ENCODE data around the gene WDR86. TPM values are rescaled to one million over a fixed set of nuclear protein-coding genes. Genes with fewer than 3 reads are reported as not detected.
A peak's percentile ranks its signal among the peaks of the same experiment; 100 is the strongest.

WDR86 gene
- total RNA-seq, 1 donor from 2014 or later: 70.5 TPM

GRCh38 chr7:151347200-151347599 lies 62.6 kb downstream of the WDR86 start:
- Mint-ChIP-seq H3K27ac (ENCODE audit: unreplicated experiment) (no peak overlapping the region), H3K4me1 (ENCODE audit: low read depth, unreplicated experiment) (peaks cover 5% of the 10 kb centered on the region), H3K4me3 (ENCODE audit: unreplicated experiment) (no peak overlapping the region), H3K9me3 (ENCODE audit: unreplicated experiment) (no peaks in the 10 kb centered on the region), H3K36me3 (ENCODE audit: unreplicated experiment) (no peaks in the 10 kb centered on the region), H3K27me3 (ENCODE audit: unreplicated experiment) (peaks cover 3% of the 10 kb centered on the region)
- no peak for DNase-seq
- no peak for TF ChIP-seq CTCF (IDR thresholded peaks at IDR 0.05; ENCODE audit: partially characterized antibody, unreplicated experiment)

GRCh38 chr7:151346470-151346769 lies 63.4 kb downstream of the WDR86 start:
- no peaks in the 10 kb centered on the region for H3K9me3 Mint-ChIP-seq (ENCODE audit: unreplicated experiment)

GRCh38 chr7:151345576-151346469 lies 64.0 kb downstream of the WDR86 start:
- no peak overlapping the region for H3K27ac Mint-ChIP-seq (ENCODE audit: unreplicated experiment)
- H3K36me3 Mint-ChIP-seq (ENCODE audit: unreplicated experiment): no peaks in the 10 kb centered on the region
- no peaks in the 10 kb centered on the region for H3K9me3 Mint-ChIP-seq (ENCODE audit: unreplicated experiment)
- H3K4me1 Mint-ChIP-seq (ENCODE audit: low read depth, unreplicated experiment): peaks cover 5% of the 10 kb centered on the region
- peaks cover 3% of the 10 kb centered on the region for H3K27me3 Mint-ChIP-seq (ENCODE audit: unreplicated experiment)
- H3K4me3 Mint-ChIP-seq (ENCODE audit: unreplicated experiment): no peak overlapping the region
- no peak for TF ChIP-seq CTCF (IDR thresholded peaks at IDR 0.05; ENCODE audit: partially characterized antibody, unreplicated experiment)
- DNase-seq: no peak

More at GRCh38 chr7:151346470-151346769, 63.4 kb downstream of the WDR86 start:
- no peak for DNase-seq
- TF ChIP-seq CTCF (IDR thresholded peaks at IDR 0.05; ENCODE audit: partially characterized antibody, unreplicated experiment): no peak
- Mint-ChIP-seq H3K36me3 (ENCODE audit: unreplicated experiment) (no peaks in the 10 kb centered on the region), H3K27me3 (ENCODE audit: unreplicated experiment) (peaks cover 3% of the 10 kb centered on the region), H3K4me1 (ENCODE audit: low read depth, unreplicated experiment) (peaks cover 5% of the 10 kb centered on the region), H3K27ac (ENCODE audit: unreplicated experiment) (no peak overlapping the region), H3K4me3 (ENCODE audit: unreplicated experiment) (no peak overlapping the region)

- TF ChIP-seq CTCF (IDR thresholded peaks at IDR 0.05; ENCODE audit: partially characterized antibody, unreplicated experiment): no peak
- Mint-ChIP-seq H3K4me1 (ENCODE audit: low read depth, unreplicated experiment) (no peaks in the 10 kb centered on the region), H3K27ac (ENCODE audit: unreplicated experiment) (no peak overlapping the region), H3K9me3 (ENCODE audit: unreplicated experiment) (peaks cover 1% of the 10 kb centered on the region), H3K36me3 (ENCODE audit: unreplicated experiment) (no peaks in the 10 kb centered on the region), H3K27me3 (ENCODE audit: unreplicated experiment) (no peaks in the 10 kb centered on the region), H3K4me3 (ENCODE audit: unreplicated experiment) (no peak overlapping the region)
- no peak for DNase-seq
Measured at GRCh38 chr7:151343516-151343915, 66.3 kb downstream of the WDR86 start.

- Mint-ChIP-seq H3K9me3 (ENCODE audit: unreplicated experiment) (peaks cover 1% of the 10 kb centered on the region), H3K36me3 (ENCODE audit: unreplicated experiment) (no peaks in the 10 kb centered on the region), H3K4me3 (ENCODE audit: unreplicated experiment) (peak overlapping the region; percentile 84), H3K27ac (ENCODE audit: unreplicated experiment) (no peak overlapping the region), H3K27me3 (ENCODE audit: unreplicated experiment) (no peaks in the 10 kb centered on the region), H3K4me1 (ENCODE audit: low read depth, unreplicated experiment) (no peaks in the 10 kb centered on the region)
- no peak for TF ChIP-seq CTCF (IDR thresholded peaks at IDR 0.05; ENCODE audit: partially characterized antibody, unreplicated experiment)
- no peak for DNase-seq
Measured at GRCh38 chr7:151342811-151343210, 67.0 kb downstream of the WDR86 start.

Measured in glutamatergic neuron (in vitro differentiated cells).